CD14-positive monocyte (primary cell): ENCODE data around the gene PAXX. TPM values are rescaled to one million over a fixed set of nuclear protein-coding genes. Genes with fewer than 3 reads are reported as not detected.

Experiments
- DNase-seq, 3 donors: peaks; one replicate each; pipeline ENCODE4 v3.0.0-alpha.2; 2011 to 2022
- H2AFZ ChIP-seq: 2 replicates; pipeline ENCODE4 v1.6.0; 2012; ENCODE audit warnings: mild to moderate bottlenecking, low read depth, low read length, inconsistent platforms; ENCODE audit not compliant: insufficient read depth, poor library complexity, severe bottlenecking
- H3K27ac ChIP-seq, 2 donors: 1 replicate in 1 of 2; 2 replicates in 1 of 2; pipeline ENCODE4 v1.5.1; 2012 to 2013; ENCODE audit warnings: low read length in 2 of 2, control low read depth in 1 of 2, inconsistent platforms in 1 of 2, low read depth in 1 of 2, mild to moderate bottlenecking in 1 of 2
- H3K27me3 ChIP-seq, 2 donors: one replicate each; pipeline versions ENCODE4 v1.6.0 to v1.6.1; 2011 to 2013; ENCODE audit warnings: low read length in 2 of 2; ENCODE audit not compliant: control insufficient read depth in 2 of 2, insufficient read depth in 2 of 2
- H3K36me3 ChIP-seq, 2 donors: replicated peaks in 1 of 2; 1 replicate in 1 of 2; 2 replicates in 1 of 2; pipeline versions ENCODE4 v1.5.1 to v1.6.1; 2012 to 2013; ENCODE audit warnings: low read length in 2 of 2, control low read depth in 1 of 2, inconsistent platforms in 1 of 2, mild to moderate bottlenecking in 1 of 2; ENCODE audit not compliant: insufficient read depth in 2 of 2, control insufficient read depth in 1 of 2
- H3K4me1 ChIP-seq, 2 donors: 1 replicate in 1 of 2; 2 replicates in 1 of 2; pipeline versions ENCODE4 v1.5.1 to v1.6.1; 2012 to 2013; ENCODE audit warnings: low read length in 2 of 2, control low read depth in 1 of 2, inconsistent platforms in 1 of 2, mild to moderate bottlenecking in 1 of 2, moderate library complexity in 1 of 2; ENCODE audit not compliant: insufficient read depth in 2 of 2, control insufficient read depth in 1 of 2
- H3K4me2 ChIP-seq: replicated peaks from 2 replicates; pipeline ENCODE3; 2012; ENCODE audit warnings: low read length, moderate library complexity, mild to moderate bottlenecking; ENCODE audit not compliant: poor library complexity, severe bottlenecking; ENCODE audit errors: extremely low read depth
- H3K4me3 ChIP-seq, 3 experiments: fragments of 200-600 bp in 1 of 3; sonication (generic) in 1 of 3; replicated peaks in 1 of 3; 1 replicate in 2 of 3; 2 replicates in 1 of 3; pipeline ENCODE4 v1.5.1; 2011 to 2013; ENCODE audit warnings: low read length in 3 of 3, mild to moderate bottlenecking in 3 of 3, control low read depth in 2 of 3, low read depth in 2 of 3, inconsistent platforms in 1 of 3, moderate library complexity in 1 of 3
- H3K79me2 ChIP-seq: 2 replicates; pipeline ENCODE4 v1.6.0; 2012; ENCODE audit warnings: mild to moderate bottlenecking, control low read depth, inconsistent platforms, low read length, moderate library complexity; ENCODE audit not compliant: insufficient read depth
- H3K9ac ChIP-seq: 2 replicates; pipeline ENCODE4 v1.6.0; 2017; ENCODE audit warnings: low read length, mild to moderate bottlenecking; ENCODE audit not compliant: insufficient read depth, poor library complexity, severe bottlenecking
- H3K9me3 ChIP-seq, 2 donors: replicated peaks in 1 of 2; 1 replicate in 1 of 2; 2 replicates in 1 of 2; pipeline versions ENCODE4 v1.5.1 to v1.6.1; 2012 to 2013; ENCODE audit warnings: low read length in 2 of 2, control low read depth in 1 of 2; ENCODE audit not compliant: control insufficient read depth in 1 of 2, insufficient read depth in 1 of 2
- H4K20me1 ChIP-seq: 2 replicates; pipeline ENCODE4 v1.6.0; 2012; ENCODE audit warnings: mild to moderate bottlenecking, low read length, control low read depth, moderate library complexity; ENCODE audit not compliant: insufficient read depth
- H3K27ac Mint-ChIP-seq, 7 donors: one replicate each; pipeline ENCODE4 v1.8.0; 2020; ENCODE audit warnings: mild to moderate bottlenecking in 7 of 7, mixed read lengths in 7 of 7, moderate library complexity in 6 of 7, inconsistent platforms in 2 of 7
- H3K27me3 Mint-ChIP-seq, 3 donors: one replicate each; pipeline ENCODE4 v1.8.0; 2021 to 2022; ENCODE audit warnings: low read depth in 3 of 3, mild to moderate bottlenecking in 3 of 3, mixed read lengths in 3 of 3, moderate library complexity in 3 of 3, inconsistent platforms in 1 of 3
- H3K36me3 Mint-ChIP-seq, 2 donors: one replicate each; pipeline ENCODE4 v1.8.0; 2020; ENCODE audit warnings: mixed read lengths in 2 of 2, inconsistent platforms in 1 of 2, mild to moderate bottlenecking in 1 of 2
- H3K4me1 Mint-ChIP-seq: one replicate; pipeline ENCODE4 v1.8.0; 2020; ENCODE audit warnings: mild to moderate bottlenecking, mixed read lengths
- H3K4me3 Mint-ChIP-seq, 2 donors: one replicate each; pipeline ENCODE4 v1.8.0; 2020; ENCODE audit warnings: mild to moderate bottlenecking in 2 of 2, mixed read lengths in 2 of 2, moderate library complexity in 1 of 2
- H3K9me3 Mint-ChIP-seq, 7 donors: one replicate each; pipeline ENCODE4 v1.8.0; 2020 to 2022; ENCODE audit warnings: mixed read lengths in 7 of 7, mild to moderate bottlenecking in 6 of 7, moderate library complexity in 6 of 7, inconsistent platforms in 2 of 7
- CTCF ChIP-seq: fragments of 200-600 bp; IDR thresholded peaks from one replicate; pipeline ENCODE4 v1.8.0; 2022; ENCODE audit warnings: antibody characterized with exemption, mild to moderate bottlenecking
- WGBS: methylation state at CpG from one replicate; pipeline ENCODE4 v1.1.5; 2013; ENCODE audit warnings: missing lambda C conversion rate; ENCODE audit not compliant: insufficient coverage; 5-methylcytosine and 5-hydroxymethylcytosine counted together
- intact Hi-C, 2 donors: fragments of 100-400 bp; cut with micrococcal nuclease; formaldehyde crosslinking; loops; one replicate each; pipeline versions ENCODE4 v1.15.0 to v1.15.1; 2023
- polyA plus RNA-seq, 3 donors: library from polyadenylated mRNA; depleted of rRNA in 1 of 3; unstranded in 2 of 3; stranded (reverse) in 1 of 3; fragments of 300-500 nt in 2 of 3; fragments of >200 nt in 1 of 3; fragmentation: Illumina TruSeq in 2 of 3; gene quantifications; 1 replicate in 2 of 3; 2 replicates in 1 of 3; pipeline ENCODE4 v1.2.3, GENCODE V29; 2012 to 2021

Gene PAXX
- polyA plus RNA-seq, 3 donors = 35.3 to 92.9 (median 40.7) TPM

GRCh38 chr9:137038916-137039315 lies 46.7 kb downstream of the PAXX start:
- Mint-ChIP-seq H3K27me3 (peaks cover 8 to 15% (median 10%) of the 10 kb centered on the region in 3 donors), H3K4me3 (no peak overlapping the region), H3K27ac (no peak overlapping the region), H3K4me1 (peaks cover 15% of the 10 kb centered on the region), H3K36me3 (peaks cover 5 to 26% of the 10 kb centered on the region in 2 donors), H3K9me3 (no peaks in the 10 kb centered on the region)
- no peak for DNase-seq
- H3K79me2 ChIP-seq = peaks cover 20% of the 10 kb centered on the region
- no peak overlapping the region for H3K4me3 ChIP-seq
- WGBS = 94% methylated on average over 3 of the region's 9 CpGs
- TF ChIP-seq CTCF = no peak
- H3K4me2 ChIP-seq = no peak overlapping the region
- H3K9ac ChIP-seq = no peak overlapping the region
- peaks cover 50% of the 10 kb centered on the region for H4K20me1 ChIP-seq
- H3K9me3 ChIP-seq = no peaks in the 10 kb centered on the region
- intact Hi-C loops = loop anchor here in 1 of 2 donors (10.0 kb wide), 1 partner anchor 94 kb away; the partner anchor contains the start of genes C8G and FBXW5
- peaks cover 18 to 22% of the 10 kb centered on the region in 2 donors for H3K4me1 ChIP-seq
- H3K27me3 ChIP-seq = peaks cover 2 to 9% of the 10 kb centered on the region in 2 donors
- H3K36me3 ChIP-seq = peaks cover 15 to 22% of the 10 kb centered on the region in 2 donors
- no peak overlapping the region for H3K27ac ChIP-seq
- H2AFZ ChIP-seq = no peak overlapping the region

- H3K27ac ChIP-seq = no peak overlapping the region
- intact Hi-C loops = loop anchor here in 1 of 2 donors (10.0 kb wide), 1 partner anchor 95 kb away; the partner anchor contains the start of genes C8G and FBXW5
- H3K9me3 Mint-ChIP-seq = peaks cover 0 to 1% (median under 1%) of the 10 kb centered on the region in 7 donors
- H3K79me2 ChIP-seq = peaks cover 15% of the 10 kb centered on the region
- peaks cover 17 to 24% (median 18%) of the 10 kb centered on the region in 3 donors for H3K27me3 Mint-ChIP-seq
- peaks cover 50% of the 10 kb centered on the region for H4K20me1 ChIP-seq
- peaks cover 5 to 27% of the 10 kb centered on the region in 2 donors for H3K36me3 Mint-ChIP-seq
- peaks cover 13% of the 10 kb centered on the region for H3K4me1 Mint-ChIP-seq
- no peak overlapping the region for H3K4me3 Mint-ChIP-seq
- DNase-seq = no peak
- H3K27ac Mint-ChIP-seq = no peak overlapping the region
- no peak overlapping the region for H3K4me2 ChIP-seq
- peaks cover 6 to 18% of the 10 kb centered on the region in 2 donors for H3K27me3 ChIP-seq
- TF ChIP-seq CTCF = no peak
- H3K9me3 ChIP-seq = peaks cover 0 to 1% of the 10 kb centered on the region in 2 donors
- H3K9ac ChIP-seq = no peak overlapping the region
- WGBS = 89% methylated on average over 21 of the region's 32 CpGs
- peaks cover 15 to 22% of the 10 kb centered on the region in 2 donors for H3K36me3 ChIP-seq
- no peak overlapping the region for H2AFZ ChIP-seq
- no peak overlapping the region for H3K4me3 ChIP-seq
- peaks cover 18 to 25% of the 10 kb centered on the region in 2 donors for H3K4me1 ChIP-seq
Measured at GRCh38 chr9:137039611-137040366, 47.6 kb downstream of the PAXX start.
